NB4 (cell line): Measurements from ENCODE around the gene SVOP.

Source experiments
- DNase-seq: peaks from one replicate; pipeline ENCODE4 v3.0.0; 2010; ENCODE audit warnings: low read depth
- H3K4me3 ChIP-seq: one replicate; pipeline ENCODE4 v1.5.1; 2011; ENCODE audit warnings: mild to moderate bottlenecking, low read depth, low read length, moderate library complexity
- CTCF ChIP-seq: IDR thresholded peaks from one replicate; pipeline ENCODE4 v1.5.1; 2012; ENCODE audit warnings: low read depth, low read length
- MAX ChIP-seq: IDR thresholded peaks from 2 replicates; pipeline ENCODE4 v1.6.1; 2011; ENCODE audit warnings: low read depth, low read length
- MYC ChIP-seq: IDR thresholded peaks from 2 replicates; pipeline ENCODE4 v1.6.1; 2011; ENCODE audit warnings: low read depth, low read length
- POLR2A ChIP-seq: IDR thresholded peaks from 2 replicates; pipeline ENCODE4 v1.6.1; 2011; ENCODE audit warnings: mild to moderate bottlenecking; ENCODE audit not compliant: insufficient read length; ENCODE audit errors: extremely low read depth

SVOP gene

GRCh38 chr12:108884116-108885012 lies 136.5 kb downstream of the SVOP start:
- H3K4me3 ChIP-seq, result no peak overlapping the region
- DNase-seq, result peak; percentile 80
- TF ChIP-seq MAX (no peak), POLR2A (no peak), CTCF (peak; percentile 93), MYC (no peak)

- DNase-seq, result no peak
- no peak overlapping the region for H3K4me3 ChIP-seq
- no peak for TF ChIP-seq MAX
These were observed 138.9 kb downstream of the SVOP start for GRCh38 chr12:108881953-108882352.

GRCh38 chr12:108879615-108880254 lies 141.1 kb downstream of the SVOP start, which contains the start of gene DAO:
Gene DAO (plus strand): TSS chr12:108880092. CDS start chr12:108885007, 4,915 bp downstream.
- TF ChIP-seq POLR2A, result no peak
- no peak for TF ChIP-seq MYC
- TF ChIP-seq CTCF, result no peak
- no peak for TF ChIP-seq MAX
- no peak for DNase-seq
- no peak within 1 kb of the TSS for H3K4me3 ChIP-seq

- H3K4me3 ChIP-seq, result no peak overlapping the region
- peak; percentile 43 for DNase-seq
- TF ChIP-seq MAX (no peak), POLR2A (no peak), MYC (no peak)
These were observed 144.3 kb downstream of the SVOP start for GRCh38 chr12:108876550-108876949.

GRCh38 chr12:108875682-108876361 lies 145.0 kb downstream of the SVOP start:
- peak; percentile 85 for DNase-seq
- no peak for TF ChIP-seq POLR2A
- TF ChIP-seq CTCF, result no peak
- no peak for TF ChIP-seq MYC
- TF ChIP-seq MAX, result no peak
- H3K4me3 ChIP-seq, result no peak overlapping the region

GRCh38 chr12:108875280-108875679 lies 145.6 kb downstream of the SVOP start:
- no peak for DNase-seq
- no peak for TF ChIP-seq CTCF
- no peak for TF ChIP-seq POLR2A
- TF ChIP-seq MAX, result no peak
- no peak for TF ChIP-seq MYC
- H3K4me3 ChIP-seq, result no peak overlapping the region
